GM12891 (cell line): ENCODE results near the gene GDF7.

ENCODE experiments used
- POLR2A ChIP-seq: IDR thresholded peaks from 2 replicates; pipeline ENCODE4 v1.6.1; 2011; ENCODE audit warnings: low read depth, low read length, control low read depth
- TAF1 ChIP-seq: IDR thresholded peaks from 2 replicates; pipeline ENCODE4 v1.6.1; 2011; ENCODE audit warnings: low read depth, low read length, control low read depth

- TF ChIP-seq POLR2A, result no peak
- TF ChIP-seq TAF1, result no peak
Observed at GRCh38 chr2:20677301-20678085, 10.5 kb downstream of the GDF7 start.
